Stomach smooth muscle (tissue), 2 donors: ENCODE measurements around the gene CDC42EP1.
A peak's percentile ranks its signal among the peaks of the same experiment; 100 is the strongest.
"Not testable (repeated sequence)": the region's sequence is repeated elsewhere in the genome, so short reads cannot be mapped to it uniquely, and the experiment has no call there.

Source experiments
- H3K27ac ChIP-seq: one replicate; pipeline ENCODE4 v1.7.0; 2013; ENCODE audit warnings: mild to moderate bottlenecking, low read length, inconsistent platforms
- H3K27me3 ChIP-seq, 2 donors: one replicate each; pipeline ENCODE4 v1.7.0; 2013; ENCODE audit warnings: low read length in 2 of 2; ENCODE audit not compliant: insufficient read depth in 2 of 2, control insufficient read depth in 1 of 2
- H3K36me3 ChIP-seq, 2 donors: one replicate each; pipeline ENCODE4 v1.7.0; 2013; ENCODE audit warnings: low read length in 2 of 2; ENCODE audit not compliant: control insufficient read depth in 2 of 2, insufficient read depth in 2 of 2
- H3K4me1 ChIP-seq: one replicate; pipeline ENCODE4 v1.7.0; 2013; ENCODE audit warnings: low read length; ENCODE audit not compliant: control insufficient read depth, insufficient read depth
- H3K4me3 ChIP-seq, 2 donors: one replicate each; pipeline ENCODE4 v1.7.0; 2013; ENCODE audit warnings: low read length in 2 of 2
- H3K9ac ChIP-seq, 2 donors: one replicate each; pipeline ENCODE4 v1.7.0; 2013; ENCODE audit warnings: low read length in 2 of 2, mild to moderate bottlenecking in 1 of 2
- H3K9me3 ChIP-seq, 2 donors: one replicate each; pipeline ENCODE4 v1.7.0; 2013; ENCODE audit warnings: low read length in 2 of 2; ENCODE audit not compliant: control insufficient read depth in 2 of 2
- donor health status: healthy.
- donor health status: Pancreatic carcinoma.

Gene CDC42EP1

DNA sequence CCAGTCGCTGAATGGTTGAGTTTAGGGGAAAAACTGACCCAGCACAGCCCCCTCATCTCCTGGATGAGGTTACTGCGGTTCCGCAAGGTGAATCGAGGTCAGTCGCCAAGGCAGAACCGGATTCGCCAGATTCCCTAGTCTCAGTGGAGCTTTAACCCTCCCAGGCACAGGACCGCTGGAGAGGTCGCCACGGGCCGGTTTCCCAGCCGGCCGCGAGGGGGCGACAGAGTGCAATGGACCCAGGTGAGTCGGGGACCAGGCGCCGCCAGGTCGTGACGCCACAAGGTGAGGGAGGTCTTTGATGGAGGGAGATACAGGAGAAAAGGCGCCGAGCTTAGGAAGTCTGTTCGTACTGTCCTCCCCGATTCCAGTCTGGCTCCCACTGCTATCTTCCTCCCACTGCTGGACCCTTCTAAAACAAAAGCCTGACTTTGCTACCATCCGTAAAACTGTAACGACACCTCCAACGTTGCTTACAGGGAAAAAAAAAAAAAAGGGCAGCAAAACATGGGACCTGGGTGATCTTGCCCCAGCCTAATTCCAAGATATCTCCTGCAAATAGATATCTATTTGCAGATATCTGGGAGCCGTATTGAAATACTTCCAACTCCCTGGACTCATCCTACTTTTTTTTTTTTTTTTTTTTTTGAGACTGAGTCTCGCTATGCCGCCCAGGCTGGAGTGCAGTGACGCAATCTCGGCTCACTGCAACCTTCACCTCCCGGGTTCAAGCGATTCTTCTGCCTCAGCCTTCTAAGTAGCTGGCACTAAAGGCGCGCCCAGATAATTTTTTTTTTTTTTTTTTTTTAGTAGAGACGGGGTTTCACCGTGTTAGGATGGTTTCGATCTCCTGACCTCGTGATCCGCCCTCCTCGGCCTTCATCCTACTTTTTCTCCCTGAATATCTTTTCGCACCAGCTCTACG lies 47.0 kb downstream of the CDC42EP1 start:
- H3K27me3 ChIP-seq = peaks cover 0 to 7% of the 10 kb centered on the region in 2 donors
- peaks cover 31% of the 10 kb centered on the region for H3K4me1 ChIP-seq
- no peaks in the 10 kb centered on the region for H3K9me3 ChIP-seq
- H3K36me3 ChIP-seq = no peaks in the 10 kb centered on the region
- H3K9ac ChIP-seq = no peak overlapping the region
- H3K27ac ChIP-seq = no peak overlapping the region
- H3K4me3 ChIP-seq = peak overlapping the region; percentile 26 to 90

DNA sequence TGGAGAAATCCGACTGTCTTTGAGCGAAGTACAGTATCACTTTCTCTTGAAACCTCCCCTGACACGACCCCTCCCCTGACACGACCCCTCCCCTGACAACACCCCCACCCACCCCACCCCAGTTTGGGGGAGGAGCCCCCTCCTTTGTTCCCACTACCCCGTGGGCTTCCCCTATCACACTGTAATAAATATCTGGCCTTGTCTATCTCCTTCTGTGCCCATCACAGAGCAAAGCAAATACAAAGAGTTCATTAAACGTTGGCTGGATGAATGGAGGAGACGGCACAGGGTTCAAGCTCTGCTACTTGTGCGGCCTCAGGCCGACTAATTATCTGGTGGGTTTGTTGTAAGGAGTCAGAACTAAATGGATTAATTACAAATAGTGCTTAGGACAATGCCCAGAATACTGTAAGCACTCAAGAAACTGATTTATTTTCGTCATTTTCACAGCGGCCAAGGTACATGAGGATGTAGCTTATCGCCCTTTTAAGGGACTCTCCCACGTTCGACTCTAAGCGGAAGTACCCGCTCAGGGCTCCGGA lies 47.7 kb downstream of the CDC42EP1 start:
- Histone ChIP-seq H3K9me3 (no peaks in the 10 kb centered on the region), H3K4me1 (peaks cover 32% of the 10 kb centered on the region), H3K36me3 (peaks cover 0 to 2% of the 10 kb centered on the region in 2 donors), H3K27me3 (peaks cover 0 to 6% of the 10 kb centered on the region in 2 donors), H3K27ac (peak overlapping the region; percentile 96), H3K9ac (peak overlapping the region; percentile 87 to 94), H3K4me3 (peak overlapping the region; percentile 81 to 90)

DNA sequence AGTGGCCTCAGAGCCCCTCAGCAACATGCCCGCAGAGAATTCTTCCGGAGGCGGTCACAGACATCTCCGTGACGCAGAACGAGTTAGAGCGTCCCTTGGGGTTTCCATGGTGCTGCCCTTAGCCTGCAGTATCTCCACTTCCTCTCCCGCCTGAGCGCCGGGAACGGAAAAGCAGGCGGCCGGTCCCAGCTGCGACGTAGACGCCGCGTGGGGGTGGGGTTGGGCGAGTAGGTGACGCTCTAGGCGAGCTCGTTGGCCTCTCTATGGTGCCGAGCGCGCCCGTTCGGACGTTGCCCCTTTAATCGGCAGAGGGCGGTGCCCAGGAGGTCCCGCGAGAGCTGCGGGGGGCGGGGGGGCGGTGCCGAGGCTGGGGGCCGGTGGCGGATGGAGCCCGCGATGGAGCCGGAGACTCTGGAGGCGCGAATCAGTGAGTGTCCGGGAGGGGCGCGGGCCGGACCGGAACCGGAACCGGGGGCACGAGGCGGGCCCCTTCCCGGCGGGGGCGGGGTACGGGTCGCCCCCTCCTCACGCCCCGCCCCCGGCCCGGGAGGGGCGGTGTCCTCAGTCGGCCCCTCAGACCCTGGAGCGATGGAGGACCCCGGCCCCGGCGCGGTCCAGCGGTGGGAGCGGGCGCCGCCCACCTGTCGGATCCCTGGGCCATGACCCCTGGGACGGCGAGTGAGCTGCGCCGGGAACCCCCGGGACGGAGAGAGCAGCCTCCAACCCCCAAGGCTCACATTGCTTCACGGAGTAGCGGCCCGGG lies 48.4 kb downstream of the CDC42EP1 start, which contains the start of gene GGA1:
TSS of gene GGA1 (plus strand) at position 358 of the 763 bp plus-strand sequence. CDS start at position 385, 27 bp downstream.
- H3K9ac ChIP-seq = peak within 1 kb of the TSS; percentile 87 to 94
- no peaks in the 10 kb centered on the region for H3K9me3 ChIP-seq
- peak within 1 kb of the TSS; percentile 96 for H3K27ac ChIP-seq
- peaks cover 35% of the 10 kb centered on the region for H3K4me1 ChIP-seq
- H3K27me3 ChIP-seq = peaks cover 0 to 6% of the 10 kb centered on the region in 2 donors
- peak within 1 kb of the TSS; percentile 81 to 90 for H3K4me3 ChIP-seq
- H3K36me3 ChIP-seq = peaks cover 0 to 2% of the 10 kb centered on the region in 2 donors

DNA sequence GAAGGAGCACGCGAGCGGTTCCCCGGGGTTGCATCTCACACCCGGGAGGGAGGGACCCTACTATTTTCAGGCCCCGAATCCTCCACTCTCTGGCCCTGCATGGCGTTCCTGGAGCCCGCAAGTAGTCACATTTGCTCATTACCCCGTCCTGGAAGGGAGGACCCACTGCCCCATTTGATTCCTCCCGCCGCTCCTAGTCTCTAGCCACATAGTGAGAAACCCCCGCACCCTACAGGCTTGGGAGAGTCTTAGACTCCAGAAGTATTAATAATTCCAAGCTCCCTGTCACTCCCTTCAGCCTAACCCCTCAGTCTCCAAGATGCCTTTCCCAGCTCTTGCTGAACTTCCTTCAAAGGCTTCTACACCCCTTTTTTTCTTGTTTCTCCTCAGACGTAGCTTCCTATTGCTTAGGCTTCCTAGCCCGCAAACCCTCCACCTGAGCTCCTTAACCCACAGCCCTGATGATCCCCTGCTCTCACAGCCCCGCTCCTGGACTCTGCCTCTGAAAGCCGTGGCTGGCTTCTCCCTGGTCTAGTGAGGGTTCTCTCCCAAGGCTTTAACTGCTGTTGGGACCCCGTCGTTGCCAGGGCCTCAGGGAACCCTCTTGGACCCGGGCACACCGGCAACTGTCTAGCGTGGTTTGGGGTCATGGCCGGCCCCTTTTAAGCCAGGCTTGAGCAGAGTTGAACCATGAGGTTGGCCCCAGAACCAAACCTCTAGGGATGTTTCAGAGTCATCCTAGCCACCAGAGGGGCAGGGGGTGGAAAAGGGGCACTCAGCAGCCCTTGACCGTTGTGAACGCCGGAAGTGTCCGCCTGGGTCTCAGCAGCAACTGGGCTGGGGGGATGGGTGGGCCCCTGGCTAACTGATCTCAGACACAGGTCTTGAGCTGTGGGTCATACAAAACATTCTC lies 49.2 kb downstream of the CDC42EP1 start:
- peak overlapping the region; percentile 87 to 90 for H3K9ac ChIP-seq
- no peaks in the 10 kb centered on the region for H3K9me3 ChIP-seq
- peaks cover 3 to 4% of the 10 kb centered on the region in 2 donors for H3K36me3 ChIP-seq
- H3K27ac ChIP-seq = peak overlapping the region; percentile 96
- H3K4me3 ChIP-seq = peak overlapping the region; percentile 77 to 90
- peaks cover 40% of the 10 kb centered on the region for H3K4me1 ChIP-seq
- H3K27me3 ChIP-seq = peaks cover 0 to 4% of the 10 kb centered on the region in 2 donors

DNA sequence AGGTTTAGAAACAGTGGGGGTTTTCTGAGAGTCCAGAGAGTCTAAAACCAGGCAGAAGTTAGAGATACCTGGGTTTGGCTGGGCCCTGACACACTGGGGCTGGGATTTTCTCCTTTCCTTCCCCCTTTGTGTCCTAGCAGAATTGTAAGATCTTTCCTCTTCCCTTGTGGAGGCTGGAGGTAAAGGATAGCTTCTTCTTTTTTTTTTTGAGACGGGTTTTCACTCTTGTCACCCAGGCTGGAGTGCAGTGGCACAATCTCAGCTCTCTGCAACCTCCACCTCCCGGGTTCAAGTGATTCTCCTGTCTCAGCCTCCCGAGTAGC lies 49.8 kb downstream of the CDC42EP1 start:
- Histone ChIP-seq H3K4me3 (peak overlapping the region; percentile 77 to 90), H3K9ac (peak overlapping the region; percentile 87 to 90), H3K4me1 (peaks cover 40% of the 10 kb centered on the region), H3K27ac (peak overlapping the region; percentile 96)
- not testable (repeated sequence) for H3K27me3 ChIP-seq, H3K9me3 ChIP-seq, H3K36me3 ChIP-seq

DNA sequence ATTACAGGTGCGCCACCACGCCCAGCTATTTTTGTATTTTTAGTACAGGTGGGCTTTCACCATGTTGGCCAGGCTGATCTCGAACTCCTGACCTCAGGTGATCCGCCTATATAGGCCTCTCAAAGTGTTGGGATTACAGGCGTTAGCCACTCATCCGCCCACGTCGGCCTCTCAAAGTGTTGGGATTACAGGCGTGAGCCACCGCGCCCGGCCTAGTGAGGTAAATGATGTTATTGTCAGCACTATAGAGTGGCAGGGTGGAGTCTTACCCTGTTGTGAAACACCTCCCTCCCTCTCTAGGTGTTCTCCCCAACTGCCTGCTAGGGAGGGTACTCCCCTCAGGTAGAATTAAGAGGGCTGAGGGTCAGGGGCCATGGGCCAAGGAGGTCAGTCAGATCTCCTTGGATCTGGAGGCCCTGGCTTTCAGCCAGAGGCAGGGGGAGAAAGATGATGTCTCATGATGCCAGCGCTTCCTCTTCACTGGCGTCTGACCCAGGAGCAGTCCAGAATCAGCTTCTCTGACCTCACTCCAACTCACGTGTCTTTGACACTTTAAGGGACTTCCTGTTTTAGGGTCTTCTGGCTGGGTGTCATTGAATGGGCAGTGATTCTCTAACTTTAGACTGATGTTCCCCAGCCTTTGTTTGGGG lies 50.3 kb downstream of the CDC42EP1 start:
- H3K36me3 ChIP-seq = peaks cover 4 to 5% of the 10 kb centered on the region in 2 donors
- no peak overlapping the region for H3K27ac ChIP-seq
- no peak overlapping the region for H3K4me3 ChIP-seq
- no peaks in the 10 kb centered on the region for H3K9me3 ChIP-seq
- H3K9ac ChIP-seq = no peak overlapping the region
- H3K27me3 ChIP-seq = no peaks in the 10 kb centered on the region
- peaks cover 40% of the 10 kb centered on the region for H3K4me1 ChIP-seq

DNA sequence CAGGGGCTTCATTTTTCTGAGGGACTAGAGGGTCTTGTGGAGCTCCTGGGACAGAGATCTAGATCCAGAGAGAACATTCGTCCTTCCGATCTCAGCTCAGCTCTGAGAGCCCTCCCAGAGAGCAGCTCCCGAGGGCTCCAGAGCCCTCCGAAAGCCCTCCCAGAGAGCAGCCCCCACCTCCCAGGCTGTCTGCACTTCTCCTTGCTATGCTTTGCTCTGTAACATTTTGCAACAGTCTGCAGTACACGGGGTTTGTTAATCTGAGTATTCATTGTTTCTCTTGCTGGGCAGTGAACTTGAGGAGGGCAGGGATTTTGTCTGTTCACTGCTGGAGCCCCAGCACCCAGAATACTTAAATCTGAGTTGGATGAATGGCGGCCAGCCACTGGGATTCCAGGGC lies 50.9 kb downstream of the CDC42EP1 start:
- Histone ChIP-seq H3K36me3 (peaks cover 6% of the 10 kb centered on the region in 2 donors), H3K4me1 (peaks cover 40% of the 10 kb centered on the region), H3K27me3 (no peaks in the 10 kb centered on the region), H3K9me3 (no peaks in the 10 kb centered on the region), H3K4me3 (no peak overlapping the region), H3K27ac (no peak overlapping the region), H3K9ac (no peak overlapping the region)

DNA sequence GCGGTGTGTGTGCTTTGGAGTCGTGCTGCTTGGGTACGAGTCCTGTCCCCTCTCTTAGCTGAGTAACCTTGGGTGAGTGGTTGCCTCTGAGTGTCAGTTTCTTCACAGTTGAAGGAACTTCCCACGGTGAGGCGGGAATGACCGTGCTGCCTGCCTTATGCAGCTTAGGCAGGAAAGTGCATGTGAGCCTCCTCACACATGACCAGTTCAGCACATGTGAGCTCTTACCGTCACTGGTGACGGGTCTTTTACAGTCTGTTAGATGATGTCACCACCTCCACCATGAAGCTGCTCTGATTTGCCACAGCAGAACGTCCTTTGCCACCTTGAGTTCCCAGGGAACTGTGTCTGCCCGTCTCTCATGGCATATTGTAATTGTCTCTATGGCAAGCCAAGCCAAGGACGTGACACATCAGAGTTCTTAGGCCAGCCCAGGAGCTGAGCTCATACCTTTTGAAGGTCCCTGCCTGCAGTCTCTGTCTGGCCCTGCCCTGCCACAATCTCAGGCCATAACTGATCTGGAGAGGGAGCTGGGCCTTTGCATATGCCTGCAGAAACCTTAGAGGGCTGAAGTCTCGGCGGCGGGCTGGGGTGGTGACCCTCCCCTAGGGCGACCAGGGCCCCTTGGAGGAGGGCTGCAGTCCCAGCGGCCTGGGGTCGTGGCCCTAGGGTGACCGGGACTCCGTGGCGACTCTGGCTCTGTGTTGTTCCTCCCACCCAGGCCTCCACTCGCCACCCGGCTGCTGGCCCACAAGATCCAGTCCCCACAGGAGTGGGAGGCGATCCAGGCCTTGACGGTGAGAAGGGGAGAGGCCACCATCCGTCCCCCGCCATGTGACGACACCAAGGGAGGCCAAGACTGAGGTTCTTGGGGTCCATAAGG lies 56.2 kb downstream of the CDC42EP1 start:
- Histone ChIP-seq H3K9ac (no peak overlapping the region), H3K27ac (no peak overlapping the region), H3K27me3 (no peaks in the 10 kb centered on the region), H3K4me1 (peaks cover 8% of the 10 kb centered on the region), H3K36me3 (peaks cover 35 to 36% of the 10 kb centered on the region in 2 donors), H3K9me3 (no peaks in the 10 kb centered on the region), H3K4me3 (no peak overlapping the region)

DNA sequence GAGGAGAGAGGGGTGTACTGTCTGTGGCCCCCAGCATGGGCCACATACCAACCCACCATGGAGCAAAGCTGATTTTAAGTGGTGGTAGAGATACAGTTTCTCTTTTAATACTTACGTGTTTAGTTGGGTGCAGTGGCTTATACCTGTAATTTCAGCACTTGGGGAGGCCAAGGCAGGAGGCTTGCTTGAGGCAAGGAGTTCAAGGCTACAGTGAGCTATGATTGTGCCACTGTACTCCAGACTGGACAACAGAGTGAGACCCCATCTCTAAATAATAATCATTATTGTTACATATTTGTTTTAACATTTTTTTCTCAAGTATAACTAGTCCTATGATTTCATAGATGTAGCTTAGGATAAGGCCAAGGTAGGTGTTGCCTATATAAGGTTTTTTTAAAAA lies 57.2 kb downstream of the CDC42EP1 start:
- no peak overlapping the region for H3K9ac ChIP-seq
- H3K27me3 ChIP-seq = no peaks in the 10 kb centered on the region
- no peaks in the 10 kb centered on the region for H3K9me3 ChIP-seq
- H3K36me3 ChIP-seq = peaks cover 35 to 36% of the 10 kb centered on the region in 2 donors
- H3K4me1 ChIP-seq = peaks cover 8% of the 10 kb centered on the region
- H3K27ac ChIP-seq = no peak overlapping the region
- no peak overlapping the region for H3K4me3 ChIP-seq
